K562 (cell line): ENCODE measurements around the gene PDE11A. TPM values are rescaled to one million over a fixed set of nuclear protein-coding genes. Genes with fewer than 3 reads are reported as not detected.

ENCODE experiments used
- ARID3B ChIP-seq: fragments of 250-450 bp; sonication (Bioruptor Pico); IDR thresholded peaks from 2 replicates; pipeline ENCODE4 v1.4.0; 2020; ENCODE audit warnings: borderline replicate concordance
- ASH1L ChIP-seq: fragments of 450-650 bp; IDR thresholded peaks from 2 replicates; pipeline ENCODE4 v1.6.1; 2018; ENCODE audit warnings: borderline replicate concordance, mild to moderate bottlenecking, low read depth; ENCODE audit not compliant: partially characterized antibody
- BDP1 ChIP-seq: IDR thresholded peaks from 3 replicates; pipeline ENCODE4 v1.6.1; 2011; ENCODE audit not compliant: insufficient read length, insufficient read depth
- FUS ChIP-seq: fragments of 200-400 bp; formaldehyde crosslinking; optimal IDR thresholded peaks from 2 replicates; pipeline ENCODE3; 2017; ENCODE audit warnings: low read depth, low read length
- HES1 ChIP-seq: fragments of 450-650 bp; IDR thresholded peaks from 2 replicates; pipeline ENCODE4 v1.6.1; 2016; ENCODE audit warnings: low read depth, mild to moderate bottlenecking, moderate library complexity
- KAT8 ChIP-seq: fragments of 450-650 bp; IDR thresholded peaks from 2 replicates; pipeline ENCODE4 v1.6.1; 2016; ENCODE audit warnings: low read depth, mild to moderate bottlenecking
- MTA2 ChIP-seq: fragments of 450-650 bp; IDR thresholded peaks from 2 replicates; pipeline ENCODE4 v1.6.1; 2016; ENCODE audit warnings: low read depth
- OTX1 ChIP-seq: fragments of 450-650 bp; formaldehyde crosslinking; IDR thresholded peaks from 2 replicates; pipeline ENCODE4 v1.4.0; 2022; ENCODE audit warnings: mild to moderate bottlenecking
- PATZ1 ChIP-seq: fragments of 250-450 bp; sonication (Bioruptor Pico); IDR thresholded peaks from 2 replicates; pipeline ENCODE4 v1.5.0; 2020; ENCODE audit warnings: mild to moderate bottlenecking, borderline replicate concordance
- POLR2A ChIP-seq: fragments of 450-650 bp; conservative IDR thresholded peaks from 2 replicates; pipeline ENCODE4 v1.6.1; 2016
- SIX5 ChIP-seq, 2 experiments: IDR thresholded peaks; 2 replicates each; pipeline ENCODE4 v1.6.1; 2011; ENCODE audit warnings: low read length in 2 of 2, borderline replicate concordance in 1 of 2, low read depth in 1 of 2, mild to moderate bottlenecking in 1 of 2, moderate library complexity in 1 of 2; ENCODE audit not compliant: insufficient read depth in 1 of 2
- TRIM25 ChIP-seq: fragments of 450-650 bp; IDR thresholded peaks from 2 replicates; pipeline ENCODE4 v1.7.0; 2016; ENCODE audit warnings: borderline replicate concordance
- VEZF1 ChIP-seq: fragments of 200-800 bp; sonication (Bioruptor generic); IDR thresholded peaks from 2 replicates; pipeline ENCODE4 v1.6.1; 2017; ENCODE audit warnings: missing genetic modification characterization, missing compliant biosample characterization
- ZNF280A ChIP-seq: fragments of 450-650 bp; IDR thresholded peaks from 2 replicates; pipeline ENCODE4 v1.6.1; 2018; ENCODE audit warnings: mild to moderate bottlenecking, low read depth; ENCODE audit not compliant: partially characterized antibody
- ZNF77 ChIP-seq: fragments of 250-450 bp; sonication (Bioruptor Pico); IDR thresholded peaks from 2 replicates; pipeline ENCODE4 v1.5.0; 2020
- polyA plus RNA-seq, 8 experiments: library from polyadenylated mRNA; depleted of rRNA in 4 of 8; stranded (reverse) in 5 of 8; unstranded in 3 of 8; fragments of >200 nt; fragmentation: Nextera tagmentation in 2 of 8; fragmentation: Illumina TruSeq in 1 of 8; extraction: Ambion mirVana in 2 of 8; extraction: Trizol in 1 of 8; gene quantifications; 2 replicates each; pipeline versions ENCODE4 v1.2.1 to v1.2.3, GENCODE V29; 2011 to 2014; ENCODE audit warnings: inconsistent platforms in 1 of 8, missing spikeins in 1 of 8
- total RNA-seq, 7 experiments: library from RNA; depleted of rRNA in 6 of 7; stranded (reverse); fragments of >200 nt in 6 of 7; fragmentation: Illumina TruSeq in 2 of 7; extraction: Trizol in 2 of 7; gene quantifications; 2 replicates each; pipeline versions ENCODE4 v1.2.1 to v1.2.3, GENCODE V29; 2011 to 2021; ENCODE audit warnings: low replicate concordance in 1 of 7

Gene PDE11A
- total and polyA plus RNA-seq, 9 of the 15 experiments (the other 6 are each of a cell fraction or from before 2014, with no cell fraction given), result 3.2 to 22.1 (median 5.7) TPM

- no peak for TF ChIP-seq TRIM25
- peak; percentile 93 for TF ChIP-seq POLR2A
- TF ChIP-seq BDP1, result no peak
- no peak for TF ChIP-seq KAT8
- TF ChIP-seq MTA2, result no peak
- peak; percentile 44; the same call in 1 of the 2 replicates for TF ChIP-seq VEZF1 (CRISPR knock-in tag)
- TF ChIP-seq HES1, result no peak
- TF ChIP-seq PATZ1 (CRISPR knock-in tag), result no peak
- TF ChIP-seq OTX1, result 0 out of 2 replicates have a peak, but pooled peaks have one; percentile 4
- no peak for TF ChIP-seq ARID3B (CRISPR knock-in tag)
- TF ChIP-seq ZNF77, result no peak
- peak; percentile 7 to 24; a peak in 1 of 4 replicates for TF ChIP-seq SIX5 (IDR thresholded peaks at IDR 0.05; ENCODE audit: borderline replicate concordance in 1 of 2, insufficient read depth in 1 of 2, low read depth in 1 of 2, low read length in 2 of 2)
- TF ChIP-seq FUS, result no peak
- TF ChIP-seq ZNF280A, result no peak
- no peak for TF ChIP-seq ASH1L
These were observed 39.9 kb upstream of the PDE11A start, which contains the start of gene RBM45 (continued) for GRCh38 chr2:178112202-178113152.
